GM12892 (cell line): ENCODE measurements around the gene PDE7B.

ENCODE experiments used
- DNase-seq: peaks from one replicate; pipeline ENCODE4 v3.0.0; 2011; ENCODE audit not compliant: insufficient read length
- FAIRE-seq: peaks from 2 replicates; lab custom pipeline; 2011; peaks lifted over from hg19 to GRCh38; lab: Jason Lieb, UNC
- POLR2A ChIP-seq: IDR thresholded peaks from 2 replicates; pipeline ENCODE4 v1.6.1; 2011; ENCODE audit warnings: low read depth, low read length, control low read depth
- POLR2AphosphoS5 ChIP-seq: IDR thresholded peaks from 2 replicates; pipeline ENCODE4 v1.6.1; 2011; ENCODE audit warnings: low read depth, low read length, control low read depth
- TAF1 ChIP-seq: IDR thresholded peaks from 2 replicates; pipeline ENCODE4 v1.6.1; 2011; ENCODE audit warnings: low read depth, mild to moderate bottlenecking, control low read depth, low read length, borderline replicate concordance

The PDE7B gene

DNA sequence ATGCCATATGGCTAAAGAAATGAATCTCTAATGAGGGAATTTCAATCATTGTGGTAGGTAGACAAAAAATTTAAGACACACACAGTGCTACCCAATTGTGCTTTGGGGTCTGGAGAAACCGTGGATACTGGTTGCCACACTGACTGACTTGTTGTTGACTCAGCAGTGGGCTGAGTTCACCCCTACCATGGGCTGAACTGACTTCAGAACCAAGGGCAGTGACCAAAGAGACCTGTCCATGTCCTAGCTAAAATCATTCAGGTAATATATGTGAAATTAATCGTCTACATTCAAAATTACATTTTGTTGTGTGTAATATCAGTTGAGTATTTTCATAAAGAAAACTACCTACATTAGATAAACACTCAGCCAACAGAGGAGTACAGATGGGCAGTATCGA is 131.6 kb downstream of the PDE7B start:
- DNase-seq = no peak
- TF ChIP-seq TAF1 (no peak), POLR2A (no peak), POLR2AphosphoS5 (no peak)
- FAIRE-seq = no peak

GRCh38 chr6:135983718-135984343 is 132.3 kb downstream of the PDE7B start:
- FAIRE-seq (no peak), DNase-seq (no peak)
- TF ChIP-seq POLR2A = no peak
- TF ChIP-seq TAF1 = no peak
- no peak for TF ChIP-seq POLR2AphosphoS5

GRCh38 chr6:135985471-135985870 is 134.0 kb downstream of the PDE7B start:
- TF ChIP-seq POLR2AphosphoS5 (no peak), TAF1 (no peak), POLR2A (no peak)
- no peak for FAIRE-seq
- DNase-seq = no peak

- no peak for TF ChIP-seq TAF1
- no peak for TF ChIP-seq POLR2A
- TF ChIP-seq POLR2AphosphoS5 = no peak
- DNase-seq (no peak), FAIRE-seq (no peak)
These were observed 135.7 kb downstream of the PDE7B start for GRCh38 chr6:135987226-135987625.

- no peak for TF ChIP-seq POLR2A
- TF ChIP-seq POLR2AphosphoS5 = no peak
- TF ChIP-seq TAF1 = no peak
- DNase-seq (no peak), FAIRE-seq (no peak)
These were observed 138.9 kb downstream of the PDE7B start for GRCh38 chr6:135990439-135990838.

- FAIRE-seq = no peak
- TF ChIP-seq POLR2AphosphoS5 (no peak), TAF1 (no peak), POLR2A (no peak)
- DNase-seq = no peak
These were observed 139.5 kb downstream of the PDE7B start for GRCh38 chr6:135990855-135991464.

- FAIRE-seq (no peak), DNase-seq (no peak)
- TF ChIP-seq POLR2AphosphoS5 (no peak), TAF1 (no peak), POLR2A (no peak)
These were observed 141.2 kb downstream of the PDE7B start for GRCh38 chr6:135992739-135993138.

DNA sequence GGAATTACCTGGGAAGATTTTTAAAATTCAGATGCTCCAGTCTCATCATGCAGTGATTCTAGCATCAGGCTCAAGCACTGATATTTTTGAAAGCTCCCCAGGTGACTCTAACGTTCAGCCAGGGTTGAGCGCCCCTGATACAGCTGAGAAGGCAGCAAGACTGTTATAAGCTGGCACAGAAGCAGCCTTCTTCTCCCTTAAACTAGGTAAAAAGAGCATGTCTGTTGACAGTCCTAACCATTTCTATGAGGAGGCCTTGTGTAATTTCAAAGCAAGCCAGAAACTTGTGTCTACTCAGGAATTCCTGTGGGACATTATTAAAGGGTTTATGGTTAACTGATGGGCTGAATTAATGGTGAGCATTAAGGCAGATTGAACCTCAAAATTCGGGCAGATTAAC is 141.9 kb downstream of the PDE7B start:
- no peak for FAIRE-seq
- TF ChIP-seq TAF1 = no peak
- TF ChIP-seq POLR2A = no peak
- no peak for DNase-seq

GRCh38 chr6:135994857-135995544 is 143.5 kb downstream of the PDE7B start:
- FAIRE-seq = no peak
- TF ChIP-seq POLR2A = no peak
- TF ChIP-seq POLR2AphosphoS5 = no peak
- no peak for TF ChIP-seq TAF1

GRCh38 chr6:135995545-135995898 is 144.0 kb downstream of the PDE7B start:
- TF ChIP-seq POLR2AphosphoS5 (no peak), POLR2A (no peak), TAF1 (no peak)
- FAIRE-seq = no peak
- no peak for DNase-seq

More at GRCh38 chr6:135994857-135995544, 143.5 kb downstream of the PDE7B start:
- DNase-seq = no peak

- FAIRE-seq (no peak), DNase-seq (no peak)
- TF ChIP-seq POLR2A (no peak), TAF1 (no peak), POLR2AphosphoS5 (no peak)
These were observed 145.2 kb downstream of the PDE7B start for GRCh38 chr6:135996668-135997067.
